ENCODE data around the gene MDGA2. TPM values are rescaled to one million over a fixed set of nuclear protein-coding genes. Genes with fewer than 3 reads are reported as not detected.

Gene MDGA2
- total and polyA plus RNA-seq, 2 of the 13 experiments (the other 11 are each of a cell fraction or from before 2014, with no cell fraction given): not detected

- in situ Hi-C loops (cut with HindIII; ENCODE audit: extremely low pct_ligation_motif_present, low pct_unique_long_range_greater_than_20kb) (no loop called here), intact Hi-C loops (cut with micrococcal nuclease; ENCODE audit: unreplicated experiment) (no loop called here)
- no peak overlapping the region for H3K4me2 ChIP-seq (ENCODE audit: low read depth, low read length)
- H3K79me2 ChIP-seq (ENCODE audit: insufficient read depth, low read length): no peaks in the 10 kb centered on the region
- no peaks in the 10 kb centered on the region for H3K9me3 ChIP-seq (ENCODE audit: low read length)
- no peak for TF ChIP-seq ZBTB8A (CRISPR knock-in tag; IDR thresholded peaks at IDR 0.05; ENCODE audit: borderline replicate concordance, low read depth)
- TF ChIP-seq MXI1 (IDR thresholded peaks at IDR 0.05; ENCODE audit: borderline replicate concordance, low read depth, low read length): no peak
- no peak for TF ChIP-seq SP1 (IDR thresholded peaks at IDR 0.05)
- no peak for TF ChIP-seq SP1 (CRISPR knock-in tag; IDR thresholded peaks at IDR 0.05)
- TF ChIP-seq ZNF678 (CRISPR knock-in tag; IDR thresholded peaks at IDR 0.05): no peak
- TF ChIP-seq SUZ12 (IDR thresholded peaks at IDR 0.05; ENCODE audit: low read depth, low read length): no peak
- no peak for TF ChIP-seq ZNF761 (CRISPR knock-in tag; conservative IDR thresholded peaks at IDR 0.05)
- no peak for TF ChIP-seq ZNF7 (CRISPR knock-in tag; IDR thresholded peaks at IDR 0.05)
- TF ChIP-seq ZNF556 (CRISPR knock-in tag; IDR thresholded peaks at IDR 0.05; ENCODE audit: borderline replicate concordance): no peak
- no peak for TF ChIP-seq ZBTB2 (CRISPR knock-in tag; IDR thresholded peaks at IDR 0.05; ENCODE audit: low read depth)
- TF ChIP-seq SOX13 (IDR thresholded peaks at IDR 0.05): no peak
- TF ChIP-seq SOX13 (CRISPR knock-in tag; conservative IDR thresholded peaks at IDR 0.05 in 1 of 2, IDR thresholded peaks at IDR 0.05 in 1 of 2): no peak
- no peak for TF ChIP-seq ZSCAN21 (CRISPR knock-in tag; IDR thresholded peaks at IDR 0.05; ENCODE audit: borderline replicate concordance)
- TF ChIP-seq NBN (conservative IDR thresholded peaks at IDR 0.05): no peak
- no peaks in the 10 kb centered on the region for H3K36me3 ChIP-seq (replicated peaks in 1 of 2; ENCODE audit: control insufficient read depth in 1 of 2, insufficient read depth in 2 of 2, low read length in 2 of 2)
- CTCF ChIA-PET (ENCODE audit: low intra/inter-chr PET ratio, low total read pairs): no interaction called here
- H3K4me3 ChIP-seq (replicated peaks in 1 of 3; ENCODE audit: insufficient read depth in 1 of 3, low read depth in 2 of 3, low read length in 3 of 3): no peak overlapping the region
- BruUV-seq (replicated peaks): no TSS peak
- DNase-seq (ENCODE audit: low spot score): no peak
- H2AFZ ChIP-seq (ENCODE audit: low read length): no peak overlapping the region
- H3K27me3 ChIP-seq (ENCODE audit: control insufficient read depth in 1 of 2, insufficient read depth in 2 of 2, low read length in 2 of 2): no peaks in the 10 kb centered on the region
- no peak for FAIRE-seq
- POLR2A ChIA-PET: no interaction called here
- ATAC-seq: no peak
- H4K20me1 ChIP-seq (ENCODE audit: insufficient read depth, low read length): no peaks in the 10 kb centered on the region
- no peak overlapping the region for H3K27ac ChIP-seq (ENCODE audit: extremely low read length, insufficient read depth, low read length)
- no peaks in the 10 kb centered on the region for H3K4me1 ChIP-seq (ENCODE audit: insufficient read depth, low read length)
- H3K9ac ChIP-seq (ENCODE audit: insufficient read depth, low read depth, low read length): no peak overlapping the region
These were observed 465.3 kb downstream of the MDGA2 start for GRCh38 chr14:47210099-47210498.

Data from HepG2 (cell line).